Adrenal gland (tissue), 5 donors: Measurements from ENCODE around the gene FBXL14.

Experiments
- POLR2A ChIP-seq, 2 donors: fragments of 450-650 bp; IDR thresholded peaks; one replicate each; pipeline ENCODE4 v1.6.1; 2017; ENCODE audit warnings: antibody characterized with exemption in 2 of 2, mild to moderate bottlenecking in 2 of 2, moderate library complexity in 1 of 2
- TF ChIP-seq, protein P1 (sequence below), 6 experiments: fragments of 450-650 bp in 4 of 6; fragments of 200-600 bp in 2 of 6; sonication (generic) in 1 of 6; IDR thresholded peaks; 1 replicate in 5 of 6; 2 replicates in 1 of 6; pipeline versions ENCODE4 v1.5.1 to v1.8.0; 2016 to 2021; ENCODE audit warnings: antibody characterized with exemption in 6 of 6, mild to moderate bottlenecking in 2 of 6, moderate library complexity in 1 of 6
- donor health status: DM: no; HTN: no; CAD: no.

DNA sequence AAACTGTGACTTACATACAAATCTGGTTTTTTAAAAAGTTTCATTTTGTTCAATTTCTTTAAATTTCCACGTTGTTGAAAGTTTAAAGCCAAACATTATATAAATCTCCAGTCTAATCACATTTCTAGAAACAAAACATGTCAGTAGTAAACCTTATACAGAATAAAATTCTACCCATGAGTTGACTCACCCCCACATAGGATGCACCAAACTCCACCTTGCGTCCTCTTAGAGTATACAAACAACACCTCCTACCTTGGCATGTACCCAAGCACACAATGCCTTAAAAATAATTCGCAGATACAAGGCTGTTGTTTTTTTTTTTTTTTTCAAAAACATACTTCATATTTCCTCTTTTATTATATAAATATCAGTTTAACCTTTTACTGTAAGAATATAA, 3.3 kb downstream of the FBXL14 start:
- TF ChIP-seq, protein P1, sequence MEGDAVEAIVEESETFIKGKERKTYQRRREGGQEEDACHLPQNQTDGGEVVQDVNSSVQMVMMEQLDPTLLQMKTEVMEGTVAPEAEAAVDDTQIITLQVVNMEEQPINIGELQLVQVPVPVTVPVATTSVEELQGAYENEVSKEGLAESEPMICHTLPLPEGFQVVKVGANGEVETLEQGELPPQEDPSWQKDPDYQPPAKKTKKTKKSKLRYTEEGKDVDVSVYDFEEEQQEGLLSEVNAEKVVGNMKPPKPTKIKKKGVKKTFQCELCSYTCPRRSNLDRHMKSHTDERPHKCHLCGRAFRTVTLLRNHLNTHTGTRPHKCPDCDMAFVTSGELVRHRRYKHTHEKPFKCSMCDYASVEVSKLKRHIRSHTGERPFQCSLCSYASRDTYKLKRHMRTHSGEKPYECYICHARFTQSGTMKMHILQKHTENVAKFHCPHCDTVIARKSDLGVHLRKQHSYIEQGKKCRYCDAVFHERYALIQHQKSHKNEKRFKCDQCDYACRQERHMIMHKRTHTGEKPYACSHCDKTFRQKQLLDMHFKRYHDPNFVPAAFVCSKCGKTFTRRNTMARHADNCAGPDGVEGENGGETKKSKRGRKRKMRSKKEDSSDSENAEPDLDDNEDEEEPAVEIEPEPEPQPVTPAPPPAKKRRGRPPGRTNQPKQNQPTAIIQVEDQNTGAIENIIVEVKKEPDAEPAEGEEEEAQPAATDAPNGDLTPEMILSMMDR (IDR thresholded peaks at IDR 0.05), result no peak
- no peak for TF ChIP-seq POLR2A (IDR thresholded peaks at IDR 0.05)
